ENCODE results near the gene NAA20. TPM values are rescaled to one million over a fixed set of nuclear protein-coding genes. Genes with fewer than 3 reads are reported as not detected.

Gene NAA20
- total RNA-seq, 1 experiment from 2014 or later: 71.7 TPM

GRCh38 chr20:19976595-19977372 lies 40.4 kb upstream of the NAA20 start:
- Histone ChIP-seq H3K4me3 (peak overlapping the region; percentile 55), H3K9me3 (replicated peaks) (no peaks in the 10 kb centered on the region), H3K36me3 (peaks cover 26% of the 10 kb centered on the region), H3K4me1 (replicated peaks) (peaks cover 70% of the 10 kb centered on the region), H3K27me3 (replicated peaks) (no peaks in the 10 kb centered on the region), H3K27ac (peak overlapping the region; percentile 96)
- peak; percentile 91 to 98 for DNase-seq (ENCODE audit: low read depth in 1 of 2, low spot score in 2 of 2)

GRCh38 chr20:19977373-19977770 lies 39.8 kb upstream of the NAA20 start:
- Histone ChIP-seq H3K9me3 (replicated peaks) (no peaks in the 10 kb centered on the region), H3K4me1 (replicated peaks) (peaks cover 70% of the 10 kb centered on the region)
- DNase-seq (ENCODE audit: low read depth in 1 of 2, low spot score in 2 of 2): peak in 1 of 2 experiments; percentile 57

GRCh38 chr20:19978511-19979210 lies 38.5 kb upstream of the NAA20 start:
- Histone ChIP-seq H3K27me3 (replicated peaks) (no peaks in the 10 kb centered on the region), H3K27ac (peak overlapping the region; percentile 96), H3K36me3 (peaks cover 32% of the 10 kb centered on the region), H3K4me1 (replicated peaks) (peaks cover 65% of the 10 kb centered on the region), H3K4me3 (no peak overlapping the region), H3K9me3 (replicated peaks) (no peaks in the 10 kb centered on the region)
- DNase-seq (ENCODE audit: low read depth in 1 of 2, low spot score in 2 of 2): no peak

More at GRCh38 chr20:19977373-19977770, 39.8 kb upstream of the NAA20 start:
- H3K27me3 ChIP-seq (replicated peaks): no peaks in the 10 kb centered on the region
- peak overlapping the region; percentile 96 for H3K27ac ChIP-seq
- peak overlapping the region; percentile 55 for H3K4me3 ChIP-seq
- peaks cover 26% of the 10 kb centered on the region for H3K36me3 ChIP-seq

- Histone ChIP-seq H3K4me1 (replicated peaks) (peaks cover 66% of the 10 kb centered on the region), H3K36me3 (peaks cover 26% of the 10 kb centered on the region), H3K27me3 (replicated peaks) (no peaks in the 10 kb centered on the region), H3K27ac (0 out of 2 replicates have a peak overlapping the region, but pooled peaks have one; percentile 7), H3K4me3 (no peak overlapping the region), H3K9me3 (replicated peaks) (no peaks in the 10 kb centered on the region)
- DNase-seq (ENCODE audit: low read depth in 1 of 2, low spot score in 2 of 2): peak in 1 of 2 experiments; percentile 36
Observed at GRCh38 chr20:19981031-19981451, 36.1 kb upstream of the NAA20 start.

- Histone ChIP-seq H3K36me3 (peaks cover 30% of the 10 kb centered on the region), H3K27me3 (replicated peaks) (no peaks in the 10 kb centered on the region), H3K27ac (no peak overlapping the region), H3K4me3 (no peak overlapping the region), H3K9me3 (replicated peaks) (no peaks in the 10 kb centered on the region), H3K4me1 (replicated peaks) (peaks cover 42% of the 10 kb centered on the region)
- DNase-seq (ENCODE audit: low read depth in 1 of 2, low spot score in 2 of 2): peak; percentile 18 to 53
Observed at GRCh38 chr20:19986419-19986818, 30.7 kb upstream of the NAA20 start.

GRCh38 chr20:19987046-19987445 lies 30.1 kb upstream of the NAA20 start:
- no peaks in the 10 kb centered on the region for H3K9me3 ChIP-seq (replicated peaks)
- peaks cover 33% of the 10 kb centered on the region for H3K36me3 ChIP-seq
- H3K27me3 ChIP-seq (replicated peaks): no peaks in the 10 kb centered on the region
- no peak overlapping the region for H3K27ac ChIP-seq
- H3K4me1 ChIP-seq (replicated peaks): peaks cover 45% of the 10 kb centered on the region
- H3K4me3 ChIP-seq: no peak overlapping the region
- DNase-seq (ENCODE audit: low read depth in 1 of 2, low spot score in 2 of 2): no peak

GRCh38 chr20:19990850-19991249 lies 26.3 kb upstream of the NAA20 start:
- peaks cover 38% of the 10 kb centered on the region for H3K36me3 ChIP-seq
- DNase-seq (ENCODE audit: low read depth in 1 of 2, low spot score in 2 of 2): no peak
- H3K27ac ChIP-seq: peak overlapping the region; percentile 93
- H3K27me3 ChIP-seq (replicated peaks): no peaks in the 10 kb centered on the region
- no peak overlapping the region for H3K4me3 ChIP-seq
- H3K9me3 ChIP-seq (replicated peaks): no peaks in the 10 kb centered on the region
- peaks cover 62% of the 10 kb centered on the region for H3K4me1 ChIP-seq (replicated peaks)

- H3K9me3 ChIP-seq (replicated peaks): no peaks in the 10 kb centered on the region
- H3K27me3 ChIP-seq (replicated peaks): no peaks in the 10 kb centered on the region
- H3K4me1 ChIP-seq (replicated peaks): peaks cover 57% of the 10 kb centered on the region
- H3K27ac ChIP-seq: peak overlapping the region; percentile 93
- H3K4me3 ChIP-seq: no peak overlapping the region
- no peak for DNase-seq (ENCODE audit: low read depth in 1 of 2, low spot score in 2 of 2)
- H3K36me3 ChIP-seq: peaks cover 42% of the 10 kb centered on the region
Observed at GRCh38 chr20:19991308-19991707, 25.9 kb upstream of the NAA20 start.

- Histone ChIP-seq H3K27ac (peak overlapping the region; percentile 93), H3K4me1 (replicated peaks) (peaks cover 52% of the 10 kb centered on the region), H3K9me3 (replicated peaks) (no peaks in the 10 kb centered on the region), H3K36me3 (peaks cover 41% of the 10 kb centered on the region), H3K4me3 (no peak overlapping the region), H3K27me3 (replicated peaks) (no peaks in the 10 kb centered on the region)
- DNase-seq (ENCODE audit: low read depth in 1 of 2, low spot score in 2 of 2): peak in 1 of 2 experiments; percentile 24
Observed at GRCh38 chr20:19991854-19992253, 25.3 kb upstream of the NAA20 start.

- no peaks in the 10 kb centered on the region for H3K27me3 ChIP-seq (replicated peaks)
- peaks cover 49% of the 10 kb centered on the region for H3K4me1 ChIP-seq (replicated peaks)
- H3K27ac ChIP-seq: peak overlapping the region; percentile 93
- H3K9me3 ChIP-seq (replicated peaks): no peaks in the 10 kb centered on the region
- peak; percentile 91 to 98 for DNase-seq (ENCODE audit: low read depth in 1 of 2, low spot score in 2 of 2)
- peaks cover 46% of the 10 kb centered on the region for H3K36me3 ChIP-seq
- H3K4me3 ChIP-seq: no peak overlapping the region
Observed at GRCh38 chr20:19992996-19993908, 23.9 kb upstream of the NAA20 start.

GRCh38 chr20:19993958-19994669 lies 23.0 kb upstream of the NAA20 start:
- DNase-seq (ENCODE audit: low read depth in 1 of 2, low spot score in 2 of 2): peak in 1 of 2 experiments; percentile 56
- H3K4me1 ChIP-seq (replicated peaks): peaks cover 49% of the 10 kb centered on the region
- no peaks in the 10 kb centered on the region for H3K27me3 ChIP-seq (replicated peaks)
- H3K9me3 ChIP-seq (replicated peaks): no peaks in the 10 kb centered on the region
- H3K4me3 ChIP-seq: no peak overlapping the region
- peak overlapping the region; percentile 93 for H3K27ac ChIP-seq
- H3K36me3 ChIP-seq: peaks cover 55% of the 10 kb centered on the region

- no peak overlapping the region for H3K27ac ChIP-seq
- DNase-seq (ENCODE audit: low read depth in 1 of 2, low spot score in 2 of 2): peak in 1 of 2 experiments; percentile 60
- H3K9me3 ChIP-seq (replicated peaks): no peaks in the 10 kb centered on the region
- H3K4me1 ChIP-seq (replicated peaks): peaks cover 49% of the 10 kb centered on the region
- H3K4me3 ChIP-seq: no peak overlapping the region
- H3K27me3 ChIP-seq (replicated peaks): no peaks in the 10 kb centered on the region
- H3K36me3 ChIP-seq: peaks cover 67% of the 10 kb centered on the region
Observed at GRCh38 chr20:19995220-19995863, 21.8 kb upstream of the NAA20 start.
